Panc1 (cell line): ENCODE data around the gene C2orf80. TPM values are rescaled to one million over a fixed set of nuclear protein-coding genes. Genes with fewer than 3 reads are reported as not detected.

ENCODE experiments used
- ATAC-seq: fragments of 200-7000 bp; cut with Tn5 transposase; 2 replicates; pipeline ENCODE4 v1.9.1; 2020; ENCODE audit warnings: mild to moderate bottlenecking, moderate library complexity
- BruUV-seq: library from RNA; stranded (reverse); fragments of 400-500 nt; replicated peaks from 2 replicates; lab custom pipeline; 2021; lab: Mats Ljungman, UMichigan
- CTCF ChIA-PET: fragments of 300-600 bp; sonication (Branson Sonifier 250); formaldehyde crosslinking; loops from one replicate; lab custom pipeline; 2022; ENCODE audit warnings: antibody characterized with exemption; lab: Charles Lee
- POLR2A ChIA-PET: fragments of 300-600 bp; sonication (Branson Sonifier 250); formaldehyde crosslinking; loops from one replicate; lab custom pipeline; 2022; ENCODE audit warnings: antibody characterized with exemption; lab: Charles Lee
- DNase-seq: peaks from one replicate; pipeline ENCODE4 v3.0.0-alpha.2; 2010; ENCODE audit warnings: low read depth, low spot score
- H3K27ac ChIP-seq: 2 replicates; pipeline ENCODE4 v1.5.1; 2011; ENCODE audit warnings: mild to moderate bottlenecking, low read length, inconsistent platforms
- H3K27me3 ChIP-seq: fragments of 200-500 bp; sonication (Bioruptor generic); 2 replicates; pipeline ENCODE4 v1.6.0; 2014; ENCODE audit warnings: low read length, inconsistent platforms; ENCODE audit not compliant: control insufficient read depth, insufficient read depth
- H3K36me3 ChIP-seq: fragments of 200-500 bp; sonication (Bioruptor generic); 2 replicates; pipeline ENCODE4 v1.5.1; 2014; ENCODE audit warnings: inconsistent platforms, mild to moderate bottlenecking, low read length, moderate library complexity; ENCODE audit not compliant: control insufficient read depth, insufficient read depth
- H3K4me1 ChIP-seq: 2 replicates; pipeline ENCODE4 v1.5.1; 2011; ENCODE audit warnings: inconsistent platforms, mild to moderate bottlenecking, low read length, moderate library complexity; ENCODE audit not compliant: control insufficient read depth, insufficient read depth
- H3K4me3 ChIP-seq, 2 experiments: 2 replicates each; pipeline ENCODE4 v1.5.1; 2011 to 2012; ENCODE audit warnings: low read depth in 2 of 2, low read length in 2 of 2, mild to moderate bottlenecking in 2 of 2, inconsistent platforms in 1 of 2, moderate library complexity in 1 of 2
- H3K9me3 ChIP-seq: fragments of 200-500 bp; sonication (Bioruptor generic); 2 replicates; pipeline ENCODE4 v1.5.1; 2014; ENCODE audit warnings: low read depth, mild to moderate bottlenecking, inconsistent platforms, low read length, moderate library complexity; ENCODE audit not compliant: control insufficient read depth, insufficient read depth
- CTCF ChIP-seq: fragments of 450-650 bp; IDR thresholded peaks from 2 replicates; pipeline ENCODE4 v1.5.1; 2017; ENCODE audit warnings: mild to moderate bottlenecking
- POLR2AphosphoS5 ChIP-seq: IDR thresholded peaks from 2 replicates; pipeline ENCODE4 v1.6.1; 2012; ENCODE audit warnings: mild to moderate bottlenecking, low read depth, low read length, moderate library complexity
- REST ChIP-seq, 2 experiments: IDR thresholded peaks; 2 replicates each; pipeline ENCODE4 v1.6.1; 2011 to 2012; ENCODE audit warnings: low read depth in 2 of 2, control low read depth in 1 of 2, low read length in 1 of 2, mild to moderate bottlenecking in 1 of 2, moderate library complexity in 1 of 2; ENCODE audit not compliant: insufficient read depth in 1 of 2
- SIN3A ChIP-seq: IDR thresholded peaks from 2 replicates; pipeline ENCODE4 v1.6.1; 2012; ENCODE audit warnings: low read depth, mild to moderate bottlenecking, low read length, moderate library complexity, borderline replicate concordance; ENCODE audit not compliant: insufficient read depth
- TCF7L2 ChIP-seq: IDR thresholded peaks from 2 replicates; pipeline ENCODE4 v1.6.1; 2011; ENCODE audit warnings: mild to moderate bottlenecking, low read depth, low read length, inconsistent platforms
- in situ Hi-C: cut with HindIII; loops from 2 replicates; pipeline ENCODE4 v1.10.0; 2016; ENCODE audit warnings: low sequenced_read_pairs, low pct_unique_long_range_greater_than_20kb
- intact Hi-C: fragments of 100-400 bp; cut with micrococcal nuclease; formaldehyde crosslinking; loops from one replicate; pipeline ENCODE4 v1.10.0; 2022; ENCODE audit not compliant: unreplicated experiment
- total RNA-seq: library from RNA; stranded (reverse); gene quantifications from one replicate; pipeline ENCODE4 v1.2.1, GENCODE V29; 2021; ENCODE audit not compliant: unreplicated experiment

Gene C2orf80
- total RNA-seq, 1 experiment from 2014 or later = not detected

GRCh38 chr2:208156439-208156838 is 33.4 kb downstream of the C2orf80 start:
- CTCF ChIA-PET = no interaction called here
- no peaks in the 10 kb centered on the region for H3K27me3 ChIP-seq
- H3K36me3 ChIP-seq = no peaks in the 10 kb centered on the region
- TF ChIP-seq SIN3A (no peak), POLR2AphosphoS5 (no peak), CTCF (no peak), TCF7L2 (no peak), REST (IDR thresholded peaks at IDR 0.05; ENCODE audit: insufficient read depth in 1 of 2, low read depth in 2 of 2, low read length in 1 of 2) (no peak)
- intact Hi-C loops (no loop called here), in situ Hi-C loops (no loop called here)
- POLR2A ChIA-PET = interaction anchor here (0.6 kb wide), 1 partner anchor 413 kb away, joined by 3 read pairs; no protein-coding TSS in a partner anchor
- BruUV-seq = no TSS peak
- no peak overlapping the region for H3K27ac ChIP-seq
- ATAC-seq (no peak), DNase-seq (no peak)
- no peaks in the 10 kb centered on the region for H3K9me3 ChIP-seq
- no peak overlapping the region for H3K4me3 ChIP-seq
- no peaks in the 10 kb centered on the region for H3K4me1 ChIP-seq

GRCh38 chr2:208153156-208153555 is 36.7 kb downstream of the C2orf80 start:
- Histone ChIP-seq H3K9me3 (no peaks in the 10 kb centered on the region), H3K4me3 (no peak overlapping the region), H3K27me3 (no peaks in the 10 kb centered on the region), H3K36me3 (no peaks in the 10 kb centered on the region), H3K4me1 (no peaks in the 10 kb centered on the region), H3K27ac (no peak overlapping the region)
- ChIA-PET POLR2A (no interaction called here), CTCF (no interaction called here)
- no TSS peak for BruUV-seq
- DNase-seq = no peak
- ATAC-seq = no peak
- in situ Hi-C loops (no loop called here), intact Hi-C loops (no loop called here)
- TF ChIP-seq CTCF = no peak
- TF ChIP-seq SIN3A = no peak
- TF ChIP-seq POLR2AphosphoS5 = no peak
- no peak for TF ChIP-seq TCF7L2
- TF ChIP-seq REST (IDR thresholded peaks at IDR 0.05; ENCODE audit: insufficient read depth in 1 of 2, low read depth in 2 of 2, low read length in 1 of 2) = no peak
